HG02970 (cell line): ENCODE results near the gene NTRK3.

Experiments
- ATAC-seq: cut with Tn5 transposase; IDR thresholded peaks from one replicate; pipeline ENCODE4 v1.9.1; 2021; ENCODE audit warnings: mild to moderate bottlenecking, moderate library complexity, moderate number of reproducible peaks; ENCODE audit not compliant: unreplicated experiment, low FRiP score

NTRK3 gene

GRCh38 chr15:87955284-87955909 is 301.1 kb downstream of the NTRK3 start:
- ATAC-seq: no peak

GRCh38 chr15:87954793-87955192 is 301.7 kb downstream of the NTRK3 start:
- ATAC-seq: no peak

- ATAC-seq: no peak
These were observed 303.7 kb downstream of the NTRK3 start for GRCh38 chr15:87952736-87953287.

- no peak for ATAC-seq
These were observed 306.8 kb downstream of the NTRK3 start for GRCh38 chr15:87949575-87950223.

GRCh38 chr15:87949151-87949574 is 307.4 kb downstream of the NTRK3 start:
- ATAC-seq: no peak

- ATAC-seq: no peak
These were observed 309.0 kb downstream of the NTRK3 start for GRCh38 chr15:87947560-87947959.

- ATAC-seq: no peak
These were observed 311.3 kb downstream of the NTRK3 start for GRCh38 chr15:87945246-87945645.

- ATAC-seq: no peak
These were observed 311.8 kb downstream of the NTRK3 start for GRCh38 chr15:87944691-87945090.

- ATAC-seq: no peak
These were observed 312.5 kb downstream of the NTRK3 start for GRCh38 chr15:87944050-87944449.

GRCh38 chr15:87943626-87944025 is 312.9 kb downstream of the NTRK3 start:
- ATAC-seq: no peak

GRCh38 chr15:87942316-87942715 is 314.2 kb downstream of the NTRK3 start:
- no peak for ATAC-seq

GRCh38 chr15:87941606-87942005 is 314.9 kb downstream of the NTRK3 start:
- ATAC-seq: no peak

- no peak for ATAC-seq
These were observed 315.8 kb downstream of the NTRK3 start for GRCh38 chr15:87940768-87941167.

GRCh38 chr15:87939848-87940457 is 316.6 kb downstream of the NTRK3 start:
- no peak for ATAC-seq

- ATAC-seq: no peak
These were observed 318.5 kb downstream of the NTRK3 start for GRCh38 chr15:87938031-87938430.

GRCh38 chr15:87935583-87935982 is 321.0 kb downstream of the NTRK3 start:
- no peak for ATAC-seq

GRCh38 chr15:87931584-87931983 is 325.0 kb downstream of the NTRK3 start:
- no peak for ATAC-seq

GRCh38 chr15:87930457-87930856 is 326.1 kb downstream of the NTRK3 start:
- no peak for ATAC-seq

- no peak for ATAC-seq
These were observed 326.7 kb downstream of the NTRK3 start for GRCh38 chr15:87929841-87930240.

GRCh38 chr15:87924433-87924832 is 332.1 kb downstream of the NTRK3 start:
- ATAC-seq: no peak

GRCh38 chr15:87919064-87919463 is 337.5 kb downstream of the NTRK3 start:
- ATAC-seq: no peak

GRCh38 chr15:87917480-87917879 is 339.1 kb downstream of the NTRK3 start:
- no peak for ATAC-seq
